Activated T-helper 1 cell treated with anti-CD3 and anti-CD28 coated beads, Interleukin-2, amount 50 U/mL, for 16 hours (primary cell): ENCODE results near the gene SPRN.
"Not testable (repeated sequence)": the region's sequence is repeated elsewhere in the genome, so short reads cannot be mapped to it uniquely, and the experiment has no call there.

ENCODE experiments used
- DNase-seq, 2 donors: peaks; one replicate each; pipeline ENCODE4 v3.0.0-alpha.2; 2020; ENCODE audit warnings: low read depth in 1 of 2, low spot score in 1 of 2

Gene SPRN

DNA sequence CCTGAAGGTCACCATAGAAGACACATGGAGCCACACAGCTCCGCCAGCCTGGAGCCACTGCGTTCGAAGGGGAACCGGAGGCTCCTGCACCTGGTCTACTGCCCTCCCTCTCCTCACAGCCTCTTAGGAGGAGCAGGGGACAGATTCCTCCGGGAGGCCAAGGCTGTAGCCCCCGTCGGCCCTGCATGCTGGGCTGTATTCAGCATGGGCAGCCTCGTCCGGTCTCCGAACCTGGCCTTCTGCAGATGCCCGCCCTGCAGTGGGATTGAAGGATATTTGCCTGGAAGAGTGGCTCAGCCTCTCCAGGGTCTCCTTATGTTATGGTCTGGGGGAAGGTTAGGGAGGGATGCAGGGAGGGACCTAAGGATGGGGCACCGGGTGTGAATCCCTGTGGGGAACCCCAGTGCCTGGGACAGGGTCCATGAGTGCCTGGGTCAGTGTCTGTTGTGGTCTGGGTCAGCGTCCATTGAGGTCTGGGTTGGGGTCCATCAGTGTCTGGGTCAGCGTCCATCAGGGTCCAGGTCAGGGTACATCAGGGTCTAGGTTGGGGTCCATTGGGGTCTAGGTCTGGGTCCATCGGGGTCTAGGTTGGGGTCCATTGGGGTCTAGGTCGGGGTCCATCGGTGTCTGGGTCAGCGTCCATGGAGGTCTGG is 16.3 kb upstream of the SPRN start:
- no peak for DNase-seq

DNA sequence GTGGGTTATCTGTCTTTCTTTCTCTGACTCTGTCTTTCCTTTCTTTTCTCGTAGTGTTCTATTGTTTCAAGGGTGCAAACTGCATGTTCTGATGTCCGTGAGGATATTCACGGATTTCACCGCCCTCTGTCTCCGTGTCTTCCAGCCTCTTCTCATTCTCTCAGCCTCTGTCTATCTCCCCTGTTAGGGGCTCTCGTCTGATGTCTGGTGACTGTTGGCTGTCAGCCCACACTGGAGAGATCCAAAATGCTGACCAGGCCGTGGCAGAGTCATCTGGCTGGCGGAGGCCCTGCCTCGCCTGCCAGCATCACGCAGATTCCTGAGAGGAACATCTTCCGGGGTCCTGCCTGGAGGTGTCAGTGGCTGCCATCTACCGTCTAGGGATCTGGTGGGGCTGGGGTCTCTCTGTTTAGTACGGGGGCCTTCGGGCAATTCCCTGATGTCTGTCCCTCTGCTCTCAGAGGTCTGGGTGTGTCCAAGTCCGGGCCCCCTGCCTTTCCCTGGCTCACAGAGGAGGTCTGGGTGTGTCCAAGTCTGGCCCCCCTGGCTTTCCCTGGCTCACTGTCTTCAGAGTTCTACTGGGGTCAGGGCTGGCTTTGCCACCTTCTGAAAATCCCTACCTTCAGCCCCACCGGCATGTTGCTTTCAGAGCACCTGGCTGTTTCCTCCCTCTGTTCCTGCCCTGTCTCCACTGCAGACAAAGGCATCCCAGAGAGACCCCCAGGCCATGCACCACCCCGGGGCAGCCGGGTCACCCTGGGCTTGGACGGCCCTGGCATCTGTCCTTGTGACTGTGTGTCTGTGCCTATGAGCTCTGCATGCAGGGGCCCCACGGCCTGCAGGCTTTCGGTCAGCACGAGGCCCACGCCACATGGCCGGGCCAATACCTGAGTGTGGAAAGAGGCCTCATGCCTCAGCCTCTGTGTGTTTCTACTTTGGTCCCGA is 15.4 kb upstream of the SPRN start:
- no peak for DNase-seq

DNA sequence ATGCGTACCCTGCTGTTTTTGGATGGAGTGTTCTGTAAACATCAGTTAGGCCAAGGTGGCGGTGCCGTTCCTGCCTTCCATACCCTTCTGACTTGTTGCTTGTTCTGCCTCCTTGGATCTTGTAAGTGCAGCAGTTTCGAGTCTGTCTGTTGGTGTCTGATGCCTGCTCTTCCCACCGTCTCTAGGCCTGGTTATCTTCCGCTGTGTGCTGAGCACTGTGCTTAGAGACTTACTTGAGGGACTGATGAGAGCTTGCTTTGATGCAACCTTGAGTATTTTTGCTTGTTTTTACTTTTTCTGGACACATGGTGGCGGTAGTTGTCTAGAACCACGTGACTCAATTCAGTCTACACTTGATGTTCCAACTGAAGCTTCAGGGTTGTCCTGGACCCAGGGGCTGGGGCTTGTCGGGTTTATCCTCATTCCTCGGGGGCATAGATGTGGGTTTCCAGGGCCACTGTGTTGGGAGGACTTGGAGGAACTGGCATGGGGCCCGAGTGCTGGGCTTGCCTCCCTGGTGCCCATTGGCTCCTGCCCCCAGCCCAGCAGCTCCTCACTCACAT is 14.4 kb upstream of the SPRN start:
- DNase-seq = no peak

GRCh38 chr10:133432789-133433188 is 8.4 kb upstream of the SPRN start:
- DNase-seq = not testable (repeated sequence)

GRCh38 chr10:133431888-133432613 is 7.6 kb upstream of the SPRN start:
- not testable (repeated sequence) for DNase-seq

- DNase-seq = not testable (repeated sequence)
Measured at GRCh38 chr10:133429571-133429970, 5.1 kb upstream of the SPRN start.

DNA sequence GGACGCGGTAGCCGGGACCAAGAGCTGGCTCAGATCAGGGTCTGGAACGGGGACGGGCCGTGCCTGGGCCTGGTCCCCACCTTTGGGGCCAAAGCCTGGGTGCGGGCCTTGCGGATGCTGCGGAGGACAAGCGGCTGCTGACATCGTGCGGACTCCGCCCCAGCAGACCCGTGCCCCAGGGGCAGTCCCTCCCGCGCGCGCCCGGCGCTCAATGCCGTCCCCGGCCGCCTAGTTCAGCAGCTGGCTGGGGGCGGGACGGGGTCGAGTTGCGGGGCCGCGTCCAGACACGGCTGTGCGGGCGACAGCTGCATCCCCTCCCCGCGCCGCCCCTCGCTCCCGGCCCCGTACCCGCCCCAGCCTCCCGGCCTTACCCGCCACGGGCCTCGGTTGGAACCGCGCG is 323 bp downstream of the SPRN start:
- DNase-seq = not testable (repeated sequence)

DNA sequence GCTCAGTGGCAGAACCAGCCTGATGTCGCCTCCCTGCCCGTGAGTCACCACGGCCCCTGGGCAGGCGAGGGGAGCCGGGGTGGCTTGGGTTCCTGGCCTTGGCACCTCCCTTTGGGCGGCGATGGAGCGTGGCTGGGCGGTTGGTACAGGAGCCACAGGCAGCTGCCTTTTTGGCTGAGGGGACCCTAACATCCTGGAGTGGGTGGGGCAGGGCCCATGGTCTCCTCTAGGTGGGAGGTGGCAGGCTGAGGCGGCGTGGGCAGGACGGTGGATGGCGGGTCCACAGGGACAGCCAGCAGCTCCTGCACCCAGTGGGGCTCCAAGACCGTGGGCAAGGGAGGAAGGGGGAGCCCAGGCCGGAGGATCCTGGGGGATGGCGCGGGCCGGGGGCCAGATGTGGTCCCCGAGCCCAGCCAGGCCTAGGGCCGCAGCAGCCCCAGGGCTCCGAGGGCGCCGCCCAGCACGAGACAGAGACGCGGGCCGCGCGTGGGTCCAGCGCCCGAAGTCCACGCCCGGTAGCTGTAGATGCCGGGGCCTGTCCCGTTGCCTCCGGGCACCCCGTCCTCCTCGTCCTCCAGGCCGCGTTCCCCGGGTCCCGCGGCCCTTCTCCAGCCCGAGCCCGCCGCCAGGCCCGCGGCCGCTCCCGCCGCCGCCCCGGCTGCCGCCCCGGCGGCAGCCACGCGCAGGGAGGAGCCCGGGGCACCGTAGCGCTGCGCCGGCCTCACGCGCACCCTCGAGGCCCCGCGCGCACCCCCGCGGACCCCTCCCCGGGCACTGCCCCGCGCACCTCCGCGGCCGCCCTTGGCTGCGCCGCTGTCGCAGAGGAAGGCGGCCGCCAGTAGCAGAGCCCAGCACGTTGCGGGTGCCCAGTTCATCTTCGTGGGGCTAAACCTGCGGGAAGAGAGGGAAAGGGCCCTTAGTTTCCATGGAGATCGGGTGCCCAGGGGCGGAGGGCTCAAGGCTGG is 1.3 kb downstream of the SPRN start:
- no peak for DNase-seq

DNA sequence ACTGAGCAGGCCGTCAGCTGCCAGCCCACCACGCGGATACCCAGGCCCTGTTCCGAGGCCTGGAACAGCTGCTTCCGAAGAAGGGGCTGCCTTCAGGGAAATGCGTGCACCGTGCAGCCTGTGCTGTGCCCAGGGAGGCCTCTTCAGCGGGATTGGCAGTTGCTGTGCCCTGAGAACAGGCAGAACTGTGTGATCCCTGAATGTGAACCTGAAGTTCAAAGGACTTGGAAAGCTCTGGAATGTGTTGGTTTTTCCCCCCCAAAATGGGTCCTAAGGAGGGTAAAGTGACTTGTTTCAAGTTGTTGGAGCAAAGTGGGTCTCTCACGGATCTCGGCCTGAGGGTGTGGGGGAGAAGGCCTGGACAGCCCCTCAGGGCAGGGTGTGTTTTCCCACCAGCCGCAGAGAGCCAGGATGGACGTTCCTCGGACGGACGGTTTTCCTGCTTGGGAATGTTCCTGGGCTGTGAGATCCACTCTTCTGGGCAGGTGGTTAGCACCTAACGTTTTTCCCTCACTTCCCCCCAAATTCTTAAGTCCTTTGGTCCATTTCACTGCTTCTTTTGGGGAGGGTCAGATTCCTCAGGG is 2.1 kb downstream of the SPRN start:
- DNase-seq = no peak

- DNase-seq = no peak
Measured at GRCh38 chr10:133421336-133422222, 2.8 kb downstream of the SPRN start.

DNA sequence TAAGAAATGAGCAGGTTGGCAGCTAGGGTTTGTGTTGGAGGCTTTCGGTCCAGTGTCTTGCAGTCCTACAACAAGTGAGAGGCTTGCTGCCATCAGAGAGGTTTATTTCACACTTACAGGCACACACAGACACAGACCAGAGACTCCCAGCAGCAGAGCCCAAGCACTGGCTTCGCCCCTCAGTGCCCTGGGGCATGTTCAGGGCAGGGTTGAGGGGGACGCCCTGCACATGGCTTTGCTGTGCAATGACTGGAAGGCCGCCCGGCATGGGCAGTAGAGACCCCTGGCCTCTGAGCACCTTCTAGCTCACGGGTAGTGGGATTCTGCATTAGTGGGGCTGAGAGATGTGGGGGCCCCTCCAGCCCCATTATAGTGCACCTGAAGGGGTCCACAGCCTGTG is 3.8 kb downstream of the SPRN start:
- no peak for DNase-seq

DNA sequence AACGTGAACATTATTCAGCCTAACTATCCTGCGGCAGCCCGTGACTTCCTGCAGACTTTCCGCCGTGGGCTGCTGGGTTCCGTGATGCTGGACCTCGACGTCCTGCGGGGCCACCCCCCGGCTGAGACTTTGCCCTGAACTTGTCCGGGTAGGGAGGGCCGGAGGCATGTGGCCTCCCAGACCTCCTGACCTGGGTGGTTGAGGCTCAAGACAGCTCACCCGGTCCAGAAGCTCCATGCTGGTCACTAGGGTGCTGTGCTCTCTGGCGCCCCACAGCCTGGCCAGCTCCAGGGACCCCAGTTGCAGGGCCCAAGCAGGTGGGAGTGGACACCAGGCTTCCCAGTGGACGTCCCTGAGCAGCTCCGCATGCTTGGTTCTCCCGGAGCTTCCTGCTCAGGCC is 4.4 kb downstream of the SPRN start:
- DNase-seq = no peak

DNA sequence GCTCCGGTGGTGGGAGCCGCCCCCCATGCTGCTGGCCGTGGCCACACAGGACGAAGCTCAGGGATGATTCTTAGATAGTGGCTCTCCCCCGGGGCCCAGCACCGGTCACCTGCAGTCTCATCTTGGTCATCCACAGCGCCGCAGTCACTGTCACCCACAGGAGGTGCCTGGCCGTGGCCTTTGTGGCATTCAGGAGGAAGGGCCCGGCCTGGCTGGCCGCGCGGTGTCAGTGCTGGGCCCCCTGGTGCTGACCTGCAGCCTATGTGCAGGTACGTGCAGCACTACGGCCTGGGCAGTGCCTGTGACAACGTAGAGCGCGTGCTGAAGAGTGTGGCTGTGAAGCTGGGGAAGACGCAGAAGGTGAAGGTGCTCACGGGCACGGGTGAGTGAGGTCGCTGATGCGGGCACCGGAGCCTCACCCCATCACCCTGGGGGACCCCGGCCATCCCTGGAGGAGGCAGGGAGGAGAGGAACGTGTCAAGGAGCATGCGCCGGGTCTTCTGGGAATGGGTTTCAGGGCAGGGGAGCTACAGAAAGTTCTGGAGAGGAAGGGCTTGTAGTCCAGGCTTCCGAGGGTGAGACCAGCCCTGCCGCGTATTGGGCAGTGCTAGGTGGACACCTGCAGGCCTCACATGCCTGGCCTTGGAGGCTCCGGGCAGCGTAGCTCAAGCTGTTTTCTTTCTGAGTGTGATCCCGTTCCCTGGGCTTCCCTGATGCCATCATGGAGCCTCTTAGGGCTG is 5.0 kb downstream of the SPRN start:
- no peak for DNase-seq

GRCh38 chr10:133418289-133418993 is 6.0 kb downstream of the SPRN start:
- DNase-seq = no peak

GRCh38 chr10:133415752-133416151 is 8.7 kb downstream of the SPRN start:
- DNase-seq = no peak

- DNase-seq = not testable (repeated sequence)
Measured at GRCh38 chr10:133414401-133414800, 10.0 kb downstream of the SPRN start.

GRCh38 chr10:133412381-133412711 is 12.1 kb downstream of the SPRN start:
- no peak for DNase-seq
